GM23248 (cell line): Measurements from ENCODE around the gene GNPTAB. TPM values are rescaled to one million over a fixed set of nuclear protein-coding genes. Genes with fewer than 3 reads are reported as not detected.

Experiments
- DNase-seq: peaks from one replicate; pipeline ENCODE4 v3.0.0-alpha.2; 2015
- H2AFZ ChIP-seq: fragments of 200-600 bp; sonication (generic); 2 replicates; pipeline ENCODE4 v1.6.1; 2016; ENCODE audit warnings: antibody characterized with exemption
- H3F3A ChIP-seq: fragments of 200-600 bp; sonication (generic); 2 replicates; pipeline ENCODE4 v1.6.1; 2016; ENCODE audit warnings: mild to moderate bottlenecking, antibody characterized with exemption, mixed run types; ENCODE audit not compliant: insufficient read depth
- H3K27ac ChIP-seq: fragments of 200-600 bp; sonication (generic); 2 replicates; pipeline ENCODE4 v1.5.1; 2016; ENCODE audit warnings: mild to moderate bottlenecking
- H3K27me3 ChIP-seq: fragments of 200-600 bp; sonication (generic); replicated peaks from 2 replicates; pipeline ENCODE4 v1.6.1; 2016; ENCODE audit warnings: mild to moderate bottlenecking; ENCODE audit not compliant: insufficient read depth
- H3K36me3 ChIP-seq: fragments of 200-600 bp; sonication (generic); 2 replicates; pipeline ENCODE4 v1.6.1; 2016; ENCODE audit warnings: low read depth, mild to moderate bottlenecking
- H3K4me1 ChIP-seq: fragments of 200-600 bp; sonication (generic); 2 replicates; pipeline ENCODE4 v1.6.1; 2016; ENCODE audit warnings: mild to moderate bottlenecking; ENCODE audit not compliant: insufficient read depth
- H3K4me2 ChIP-seq: fragments of 200-600 bp; sonication (generic); one replicate; pipeline ENCODE4 v1.6.1; 2016; ENCODE audit warnings: mild to moderate bottlenecking; ENCODE audit not compliant: unreplicated experiment
- H3K4me3 ChIP-seq: fragments of 200-600 bp; sonication (generic); 2 replicates; pipeline ENCODE4 v1.5.1; 2016; ENCODE audit warnings: mild to moderate bottlenecking
- H3K79me2 ChIP-seq: fragments of 200-600 bp; sonication (generic); 2 replicates; pipeline ENCODE4 v1.6.1; 2016; ENCODE audit warnings: mild to moderate bottlenecking; ENCODE audit not compliant: insufficient read depth
- H3K9ac ChIP-seq: fragments of 200-600 bp; sonication (generic); 2 replicates; pipeline ENCODE4 v1.6.1; 2016; ENCODE audit warnings: mild to moderate bottlenecking
- H3K9me2 ChIP-seq: fragments of 200-600 bp; sonication (generic); 2 replicates; pipeline ENCODE4 v1.6.1; 2016; ENCODE audit warnings: mixed run types, mild to moderate bottlenecking, moderate library complexity; ENCODE audit not compliant: insufficient read depth
- H3K9me3 ChIP-seq: fragments of 200-600 bp; sonication (generic); one replicate; pipeline ENCODE4 v1.6.1; 2017; ENCODE audit warnings: low read depth
- H4K20me1 ChIP-seq: fragments of 200-600 bp; sonication (generic); 2 replicates; pipeline ENCODE4 v1.6.0; 2016; ENCODE audit not compliant: insufficient read depth
- EZH2 ChIP-seq: fragments of 200-600 bp; sonication (generic); IDR thresholded peaks from 2 replicates; pipeline ENCODE4 v1.6.1; 2018; ENCODE audit warnings: antibody characterized with exemption, mild to moderate bottlenecking; ENCODE audit not compliant: insufficient read depth, poor library complexity, severe bottlenecking
- EZH2phosphoT487 ChIP-seq: fragments of 200-600 bp; sonication (generic); IDR thresholded peaks from 2 replicates; pipeline ENCODE4 v1.6.1; 2018; ENCODE audit warnings: antibody characterized with exemption, moderate library complexity, mild to moderate bottlenecking, low read depth; ENCODE audit not compliant: insufficient read depth
- WGBS, 2 experiments: methylation state at CpG; one replicate each; pipeline ENCODE4 v1.1.6; 2015 to 2017; ENCODE audit warnings: low lambda C conversion rate in 2 of 2, low coverage in 1 of 2; ENCODE audit errors: missing lambda C conversion rate in 2 of 2; 5-methylcytosine and 5-hydroxymethylcytosine counted together
- in situ Hi-C: fragments of 300-500 bp; cut with MboI; formaldehyde crosslinking; loops from 2 replicates; pipeline ENCODE4 v1.15.0; 2020
- polyA plus RNA-seq: library from polyadenylated mRNA; unstranded; fragments of >200 nt; fragmentation: Nextera tagmentation; extraction: Ambion mirVana; gene quantifications from 2 replicates; pipeline ENCODE4 v1.2.1, GENCODE V29; 2016
- total RNA-seq: library from RNA; depleted of rRNA; stranded (reverse); fragments of >200 nt; shearing (Covaris generic); gene quantifications from 2 replicates; pipeline ENCODE4 v1.2.3, GENCODE V29; 2014

The GNPTAB gene
- total and polyA plus RNA-seq, 2 experiments from 2014 or later = 20.6 to 23.3 TPM

GRCh38 chr12:101707131-101707782 lies 123.5 kb downstream of the GNPTAB start:
- H3K4me1 ChIP-seq = peaks cover 4% of the 10 kb centered on the region; the same call in 1 of the 2 replicates
- DNase-seq = no peak
- no peaks in the 10 kb centered on the region for H3K27me3 ChIP-seq
- no peak overlapping the region for H2AFZ ChIP-seq
- no peaks in the 10 kb centered on the region for H4K20me1 ChIP-seq
- in situ Hi-C loops = no loop called here
- TF ChIP-seq EZH2 (no peak), EZH2phosphoT487 (no peak)
- H3K27ac ChIP-seq = no peak overlapping the region
- H3K9ac ChIP-seq = no peak overlapping the region
- H3K4me3 ChIP-seq = no peak overlapping the region
- no peaks in the 10 kb centered on the region for H3K9me2 ChIP-seq
- H3K79me2 ChIP-seq = peaks cover 31% of the 10 kb centered on the region; the same call in 1 of the 2 replicates
- H3F3A ChIP-seq = no peaks in the 10 kb centered on the region
- no peaks in the 10 kb centered on the region for H3K9me3 ChIP-seq
- no peak overlapping the region for H3K4me2 ChIP-seq
- H3K36me3 ChIP-seq = no peaks in the 10 kb centered on the region

GRCh38 chr12:101706403-101706802 lies 124.4 kb downstream of the GNPTAB start:
- Histone ChIP-seq H2AFZ (no peak overlapping the region), H4K20me1 (no peaks in the 10 kb centered on the region), H3K4me3 (no peak overlapping the region), H3K9ac (no peak overlapping the region), H3K36me3 (no peaks in the 10 kb centered on the region), H3K4me2 (no peak overlapping the region), H3K27ac (no peak overlapping the region), H3K9me3 (no peaks in the 10 kb centered on the region), H3K27me3 (no peaks in the 10 kb centered on the region), H3K79me2 (peaks cover 40% of the 10 kb centered on the region), H3K4me1 (peaks cover 4% of the 10 kb centered on the region; the same call in 1 of the 2 replicates), H3F3A (no peaks in the 10 kb centered on the region), H3K9me2 (no peaks in the 10 kb centered on the region)
- 100% methylated on average over 1 of the region's 1 CpG for WGBS, 2 experiments
- TF ChIP-seq EZH2phosphoT487 (no peak), EZH2 (no peak)
- in situ Hi-C loops = no loop called here
- no peak for DNase-seq

GRCh38 chr12:101703487-101703886 lies 127.3 kb downstream of the GNPTAB start:
- Histone ChIP-seq H3K4me2 (no peak overlapping the region), H3K27ac (no peak overlapping the region), H3K79me2 (peaks cover 59% of the 10 kb centered on the region), H3K4me3 (no peak overlapping the region), H2AFZ (no peak overlapping the region), H3K9me3 (no peaks in the 10 kb centered on the region), H3K4me1 (peaks cover 10% of the 10 kb centered on the region), H3K27me3 (no peaks in the 10 kb centered on the region), H3F3A (no peaks in the 10 kb centered on the region), H3K9me2 (no peaks in the 10 kb centered on the region), H4K20me1 (no peaks in the 10 kb centered on the region), H3K9ac (no peak overlapping the region), H3K36me3 (no peaks in the 10 kb centered on the region)
- no peak for DNase-seq
- TF ChIP-seq EZH2phosphoT487 (no peak), EZH2 (no peak)
- in situ Hi-C loops = no loop called here
- 92 to 99% methylated on average over 3 of the region's 3 CpGs for WGBS, 2 experiments

DNA sequence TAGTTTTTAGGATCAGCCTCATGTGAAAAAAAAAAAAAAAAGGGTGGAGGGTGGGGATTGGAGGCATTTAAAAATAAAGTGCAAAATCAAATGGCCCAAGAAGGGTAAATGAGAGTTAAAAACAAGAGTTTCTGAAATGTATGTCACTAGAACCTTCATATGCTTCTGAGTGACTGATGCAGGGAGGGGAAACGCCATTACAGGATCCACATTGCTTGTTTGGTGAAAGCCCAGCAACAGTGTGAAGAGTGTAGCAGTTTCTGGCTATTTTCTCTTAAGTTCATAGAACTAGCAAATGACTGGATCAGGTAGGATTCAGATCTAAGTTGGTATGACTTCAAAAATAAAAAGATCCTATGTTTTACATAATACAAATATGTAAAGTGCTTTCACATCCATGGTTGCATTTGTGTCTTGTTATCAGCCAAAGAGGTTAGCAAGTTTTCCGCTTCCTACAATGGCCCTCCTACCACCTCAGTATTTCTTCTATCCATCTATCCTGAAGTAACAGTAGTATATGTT lies 130.4 kb downstream of the GNPTAB start:
- no peak for DNase-seq
- H3K4me1 ChIP-seq = peaks cover 7% of the 10 kb centered on the region
- peaks cover 16% of the 10 kb centered on the region; the same call in 1 of the 2 replicates for H3F3A ChIP-seq
- no peak overlapping the region for H3K9ac ChIP-seq
- no peak overlapping the region for H3K4me3 ChIP-seq
- H2AFZ ChIP-seq = no peak overlapping the region
- in situ Hi-C loops = no loop called here
- TF ChIP-seq EZH2phosphoT487 (no peak), EZH2 (no peak)
- H3K9me3 ChIP-seq = no peaks in the 10 kb centered on the region
- no peak overlapping the region for H3K4me2 ChIP-seq
- WGBS, 2 experiments = 88 to 92% methylated on average over 2 of the region's 2 CpGs
- H3K27ac ChIP-seq = no peak overlapping the region
- no peaks in the 10 kb centered on the region for H3K36me3 ChIP-seq
- H3K27me3 ChIP-seq = no peaks in the 10 kb centered on the region
- no peaks in the 10 kb centered on the region for H3K9me2 ChIP-seq
- no peaks in the 10 kb centered on the region for H4K20me1 ChIP-seq
- H3K79me2 ChIP-seq = peaks cover 41% of the 10 kb centered on the region
